Activated CD8-positive, alpha-beta T cell treated with anti-CD3 and anti-CD28 coated beads for 36 hours (primary cell): ENCODE results near the gene PSORS1C1. TPM values are rescaled to one million over a fixed set of nuclear protein-coding genes. Genes with fewer than 3 reads are reported as not detected.

Source experiments
- ATAC-seq: fragments of 200-7000 bp; cut with Tn5 transposase; one replicate; pipeline ENCODE4 v1.10.0; 2021; ENCODE audit warnings: mild to moderate bottlenecking, moderate library complexity
- CTCF ChIA-PET: fragments of 350-600 bp; sonication (Branson Sonifier 250); formaldehyde crosslinking; loops from one replicate; lab custom pipeline; 2021; ENCODE audit warnings: antibody characterized with exemption; lab: Charles Lee
- POLR2A ChIA-PET: fragments of 350-600 bp; sonication (Branson Sonifier 250); formaldehyde crosslinking; loops from one replicate; lab custom pipeline; 2021; ENCODE audit warnings: antibody characterized with exemption; lab: Charles Lee
- DNase-seq: peaks from one replicate; pipeline ENCODE4 v3.0.0-alpha.2; 2020
- H3K27ac Mint-ChIP-seq: one replicate; pipeline ENCODE4 v1.8.0; 2021; ENCODE audit warnings: mild to moderate bottlenecking, mixed read lengths
- H3K27me3 Mint-ChIP-seq: one replicate; pipeline ENCODE4 v1.8.0; 2021; ENCODE audit warnings: mixed read lengths
- H3K36me3 Mint-ChIP-seq: one replicate; pipeline ENCODE4 v1.8.0; 2021; ENCODE audit warnings: low read depth, mixed read lengths
- H3K4me1 Mint-ChIP-seq: one replicate; pipeline ENCODE4 v1.8.0; 2021; ENCODE audit warnings: low read depth, mixed read lengths
- H3K4me3 Mint-ChIP-seq: one replicate; pipeline ENCODE4 v1.8.0; 2021; ENCODE audit warnings: mild to moderate bottlenecking, moderate library complexity, mixed read lengths
- H3K9me3 Mint-ChIP-seq: one replicate; pipeline ENCODE4 v1.8.0; 2021; ENCODE audit warnings: mixed read lengths
- intact Hi-C: fragments of 100-400 bp; cut with micrococcal nuclease; formaldehyde crosslinking; loops from one replicate; pipeline ENCODE4 v1.10.0; 2022
- total RNA-seq, 2 experiments: library from RNA; stranded (reverse); gene quantifications; one replicate each; pipeline ENCODE4 v1.2.3, GENCODE V29; 2021
- TF ChIP-seq, protein P1 (sequence below): fragments of 200-600 bp; IDR thresholded peaks from one replicate; pipeline ENCODE4 v1.8.0; 2022; ENCODE audit warnings: antibody characterized with exemption, mild to moderate bottlenecking

The PSORS1C1 gene
- total RNA-seq, 2 experiments from 2014 or later = not detected

DNA sequence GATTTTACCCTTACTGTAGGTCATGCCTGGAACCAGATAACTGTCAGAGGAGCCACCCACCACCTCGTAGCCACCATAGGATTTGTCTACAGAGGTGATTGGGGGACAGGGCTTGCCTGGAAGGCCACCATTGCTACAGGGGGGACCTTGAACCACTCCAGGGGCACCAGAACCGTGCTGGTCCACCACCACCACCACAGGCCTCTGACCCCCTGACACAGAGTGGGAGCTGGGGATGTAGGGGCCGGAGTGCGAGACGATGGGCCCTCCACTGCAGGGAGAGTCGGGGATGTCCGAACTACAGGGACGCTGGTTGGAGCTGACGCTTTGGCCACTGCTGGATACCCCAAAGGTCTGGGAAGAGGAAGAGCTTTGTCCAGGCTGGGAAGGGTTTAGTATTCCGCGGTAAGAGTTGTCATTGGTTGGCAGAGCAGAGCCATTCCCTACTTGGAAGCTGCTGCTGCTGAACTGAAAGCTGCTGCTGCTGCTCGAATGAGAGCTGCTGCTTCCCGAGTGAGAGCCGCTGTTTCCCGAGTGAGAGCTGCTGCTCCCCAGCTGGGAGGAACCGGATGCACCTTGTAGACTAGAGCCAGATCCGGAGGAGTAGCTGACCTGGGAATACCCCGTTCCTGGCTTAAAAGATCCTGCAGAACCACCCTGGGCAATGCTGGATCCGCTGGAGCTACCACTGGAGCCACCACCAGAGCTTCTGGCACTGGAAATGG is 2.2 kb downstream of the PSORS1C1 start:
- H3K9me3 Mint-ChIP-seq = no peaks in the 10 kb centered on the region
- CTCF ChIA-PET = interaction anchor here (1.0 to 1.6 kb wide), 4 partner anchors 11 to 202 kb away, joined by 3 to 5 read pairs (median 4); partner anchors contain the start of gene PSORS1C2
- no peaks in the 10 kb centered on the region for H3K4me1 Mint-ChIP-seq
- H3K4me3 Mint-ChIP-seq = no peak overlapping the region
- no peak for DNase-seq
- no peaks in the 10 kb centered on the region for H3K27me3 Mint-ChIP-seq
- TF ChIP-seq, protein P1, sequence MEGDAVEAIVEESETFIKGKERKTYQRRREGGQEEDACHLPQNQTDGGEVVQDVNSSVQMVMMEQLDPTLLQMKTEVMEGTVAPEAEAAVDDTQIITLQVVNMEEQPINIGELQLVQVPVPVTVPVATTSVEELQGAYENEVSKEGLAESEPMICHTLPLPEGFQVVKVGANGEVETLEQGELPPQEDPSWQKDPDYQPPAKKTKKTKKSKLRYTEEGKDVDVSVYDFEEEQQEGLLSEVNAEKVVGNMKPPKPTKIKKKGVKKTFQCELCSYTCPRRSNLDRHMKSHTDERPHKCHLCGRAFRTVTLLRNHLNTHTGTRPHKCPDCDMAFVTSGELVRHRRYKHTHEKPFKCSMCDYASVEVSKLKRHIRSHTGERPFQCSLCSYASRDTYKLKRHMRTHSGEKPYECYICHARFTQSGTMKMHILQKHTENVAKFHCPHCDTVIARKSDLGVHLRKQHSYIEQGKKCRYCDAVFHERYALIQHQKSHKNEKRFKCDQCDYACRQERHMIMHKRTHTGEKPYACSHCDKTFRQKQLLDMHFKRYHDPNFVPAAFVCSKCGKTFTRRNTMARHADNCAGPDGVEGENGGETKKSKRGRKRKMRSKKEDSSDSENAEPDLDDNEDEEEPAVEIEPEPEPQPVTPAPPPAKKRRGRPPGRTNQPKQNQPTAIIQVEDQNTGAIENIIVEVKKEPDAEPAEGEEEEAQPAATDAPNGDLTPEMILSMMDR = no peak
- intact Hi-C loops = no loop called here
- ATAC-seq = no peak
- no peaks in the 10 kb centered on the region for H3K36me3 Mint-ChIP-seq
- H3K27ac Mint-ChIP-seq = no peak overlapping the region
- POLR2A ChIA-PET = no interaction called here

- Mint-ChIP-seq H3K9me3 (no peaks in the 10 kb centered on the region), H3K4me1 (no peaks in the 10 kb centered on the region), H3K27me3 (no peaks in the 10 kb centered on the region), H3K27ac (no peak overlapping the region), H3K36me3 (no peaks in the 10 kb centered on the region), H3K4me3 (no peak overlapping the region)
- ChIA-PET POLR2A (interaction anchor here (0.8 kb wide), 1 partner anchor 188 kb away, joined by 3 read pairs; no protein-coding TSS in a partner anchor), CTCF (interaction anchor here (0.9 to 2.0 kb wide), 3 partner anchors 9 to 74 kb away, joined by 3 to 7 read pairs (median 6); no protein-coding TSS in a partner anchor)
- ATAC-seq (no peak), DNase-seq (no peak)
- TF ChIP-seq, protein P1 = no peak
- intact Hi-C loops = no loop called here
These were observed 3.6 kb downstream of the PSORS1C1 start for GRCh38 chr6:31118178-31118577.

- no peaks in the 10 kb centered on the region for H3K4me1 Mint-ChIP-seq
- ChIA-PET CTCF (no interaction called here), POLR2A (no interaction called here)
- no peak for ATAC-seq
- intact Hi-C loops = no loop called here
- H3K9me3 Mint-ChIP-seq = no peaks in the 10 kb centered on the region
- no peak for DNase-seq
- no peaks in the 10 kb centered on the region for H3K36me3 Mint-ChIP-seq
- no peak within 1 kb of the TSS for H3K4me3 Mint-ChIP-seq
- no peak within 1 kb of the TSS for H3K27ac Mint-ChIP-seq
- no peaks in the 10 kb centered on the region for H3K27me3 Mint-ChIP-seq
- TF ChIP-seq, protein P1 = no peak
These were observed 5.7 kb downstream of the PSORS1C1 start, which contains the start of gene CDSN for GRCh38 chr6:31120151-31120915. Gene CDSN (minus strand): TSS chr6:31120446. CDS start chr6:31120419, 27 bp downstream.

GRCh38 chr6:31121131-31121790 is 6.7 kb downstream of the PSORS1C1 start:
- Mint-ChIP-seq H3K4me1 (no peaks in the 10 kb centered on the region), H3K4me3 (no peak overlapping the region), H3K27me3 (no peaks in the 10 kb centered on the region), H3K27ac (no peak overlapping the region), H3K36me3 (no peaks in the 10 kb centered on the region), H3K9me3 (no peaks in the 10 kb centered on the region)
- ATAC-seq = no peak
- TF ChIP-seq, protein P1 = no peak
- ChIA-PET CTCF (interaction anchor here (1.3 kb wide), 1 partner anchor 18 kb away, joined by 3 read pairs; no protein-coding TSS in a partner anchor), POLR2A (no interaction called here)
- intact Hi-C loops = no loop called here
- no peak for DNase-seq
